Tibial nerve (tissue), 4 donors: ENCODE results near the gene PRDX4.

Source experiments
- CTCF ChIP-seq, 5 experiments: fragments of 200-600 bp in 3 of 5; fragments of 450-650 bp in 2 of 5; sonication (generic) in 3 of 5; IDR thresholded peaks; one replicate each; pipeline ENCODE4 v1.5.1; 2016 to 2019; ENCODE audit warnings: antibody characterized with exemption in 5 of 5, mild to moderate bottlenecking in 3 of 5, moderate library complexity in 2 of 5
- EP300 ChIP-seq, 2 donors: sonication (generic); formaldehyde crosslinking; IDR thresholded peaks; one replicate each; pipeline ENCODE4 v1.6.1; 2017; ENCODE audit warnings: antibody characterized with exemption in 2 of 2, mild to moderate bottlenecking in 1 of 2
- POLR2A ChIP-seq, 2 donors: fragments of 450-650 bp; IDR thresholded peaks; one replicate each; pipeline ENCODE4 v1.6.1; 2017; ENCODE audit warnings: antibody characterized with exemption in 2 of 2, mild to moderate bottlenecking in 2 of 2, moderate library complexity in 2 of 2

DNA sequence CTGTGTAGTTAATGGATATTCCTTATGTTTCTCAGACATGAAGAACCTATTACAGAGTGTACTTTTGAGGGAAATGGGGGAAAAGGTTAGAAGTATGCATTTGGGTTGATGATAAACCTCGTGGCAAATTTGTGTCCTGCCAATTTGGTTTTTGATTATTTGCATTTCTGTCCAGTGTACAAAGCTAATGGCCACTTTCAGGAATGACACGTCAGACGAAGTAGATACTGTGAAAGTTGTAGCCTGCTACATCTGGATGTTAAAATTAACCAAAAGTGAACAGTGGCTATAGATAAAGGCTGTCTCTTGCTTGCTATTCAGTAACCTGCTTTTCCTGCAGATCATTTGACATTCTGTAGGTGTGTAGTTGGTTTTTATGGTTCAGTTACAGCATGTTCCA, 1.0 kb downstream of the PRDX4 start:
- TF ChIP-seq CTCF (IDR thresholded peaks at IDR 0.05), result no peak
- no peak for TF ChIP-seq POLR2A (IDR thresholded peaks at IDR 0.05)
- no peak for TF ChIP-seq EP300 (IDR thresholded peaks at IDR 0.05)
